ENCODE results near the gene PNPO. TPM values are rescaled to one million over a fixed set of nuclear protein-coding genes. Genes with fewer than 3 reads are reported as not detected.

Gene PNPO
- total RNA-seq, 1 donor = 26.7 TPM

DNA sequence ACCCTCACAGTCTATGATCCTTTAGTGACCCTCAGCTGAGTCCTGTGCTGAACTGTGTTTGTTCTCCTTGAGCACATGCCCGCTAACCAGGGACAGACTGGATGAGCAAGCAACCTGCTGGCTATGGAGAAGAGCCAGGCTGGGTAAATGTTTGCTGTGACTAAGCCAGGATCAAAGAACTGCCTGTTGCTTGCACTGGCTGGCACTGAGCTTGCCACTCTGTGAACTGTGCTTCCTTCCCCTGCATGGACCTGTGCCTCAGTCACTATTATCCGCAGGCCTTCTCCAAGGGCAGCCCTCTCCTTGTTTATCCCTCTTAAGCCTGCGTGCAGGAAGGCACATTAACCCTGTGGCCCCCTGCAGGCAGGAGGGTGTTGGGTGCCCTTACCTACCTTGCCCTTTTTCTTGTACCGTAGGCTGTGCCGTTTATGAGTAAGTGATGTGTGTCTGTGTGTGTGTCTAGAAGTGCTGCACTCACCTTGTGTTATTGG is 7.4 kb downstream of the PNPO start:
- no peak for DNase-seq (ENCODE audit: low read depth in 2 of 3, low spot score in 2 of 3)

DNA sequence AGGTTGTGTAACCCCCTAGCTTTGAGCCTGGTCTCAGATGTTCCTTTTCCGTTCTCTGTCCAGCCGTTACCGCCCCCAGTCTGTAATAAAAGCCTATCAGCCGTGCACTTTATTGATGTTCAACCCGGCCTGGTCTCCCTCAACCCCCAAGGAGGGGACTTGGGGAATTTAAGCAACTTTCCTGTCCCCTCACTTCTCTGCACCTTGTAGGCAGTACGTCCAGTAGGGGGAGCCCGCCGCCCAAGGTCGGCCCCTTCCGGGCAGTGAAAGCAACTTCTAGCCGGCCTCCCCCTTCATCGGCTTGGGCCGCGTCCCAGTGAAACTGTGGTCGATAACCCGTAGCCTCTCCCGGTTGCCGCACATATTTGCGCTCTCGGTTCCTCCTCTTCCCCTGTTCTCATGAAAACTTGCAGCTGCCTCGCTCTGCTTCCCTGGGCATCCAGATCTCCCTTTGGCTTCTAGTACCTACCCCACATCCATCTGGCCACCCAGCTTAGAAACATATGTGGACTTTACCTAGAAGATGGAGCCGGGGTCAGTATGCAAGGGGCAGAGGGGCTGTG is 7.9 kb downstream of the PNPO start:
- peak; percentile 36 to 74 (median 72) for DNase-seq (ENCODE audit: low read depth in 2 of 3, low spot score in 2 of 3)

DNA sequence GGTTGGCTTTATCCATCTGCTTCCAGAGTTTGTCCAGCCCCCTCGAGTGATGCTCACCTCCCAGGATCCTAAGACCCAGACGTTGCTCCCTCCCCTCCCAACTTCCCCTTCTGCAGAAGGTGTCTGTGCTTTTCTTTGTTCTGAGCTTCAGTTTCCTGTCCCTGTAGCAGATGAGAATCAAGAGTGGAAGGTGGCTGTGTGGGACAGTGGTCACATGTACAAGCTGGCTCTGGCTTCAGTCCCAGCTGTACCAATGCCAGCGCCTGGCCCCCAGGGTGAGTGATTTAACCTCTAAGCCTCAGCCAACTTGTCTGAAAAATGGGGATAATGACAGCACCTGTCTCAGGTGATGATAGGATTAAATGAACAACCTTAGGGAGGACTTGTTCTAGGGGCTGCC is 8.6 kb downstream of the PNPO start:
- DNase-seq (ENCODE audit: low read depth in 2 of 3, low spot score in 2 of 3) = peak in 2 of 3 donors; percentile 33 to 76

DNA sequence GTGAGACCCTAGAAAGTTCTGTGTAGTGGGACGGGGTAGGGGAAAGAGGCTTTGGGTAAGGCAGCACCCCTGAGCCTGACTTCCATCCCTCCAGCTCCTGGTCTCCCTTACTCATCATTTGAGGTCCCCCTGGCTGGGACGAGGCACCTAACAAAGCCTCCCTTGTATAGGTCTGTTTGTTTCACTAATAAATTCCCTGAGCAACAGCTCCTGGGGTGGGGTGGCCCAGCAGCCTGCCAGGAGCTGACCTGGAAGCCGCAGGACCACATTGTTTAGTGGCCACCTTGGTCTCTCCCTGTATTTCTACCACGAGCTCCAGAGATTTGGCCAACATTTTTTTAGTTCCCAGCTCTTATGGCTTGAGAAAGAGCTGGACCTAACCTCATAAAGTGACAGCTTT is 9.1 kb downstream of the PNPO start:
- no peak for DNase-seq (ENCODE audit: low read depth in 2 of 3, low spot score in 2 of 3)

DNA sequence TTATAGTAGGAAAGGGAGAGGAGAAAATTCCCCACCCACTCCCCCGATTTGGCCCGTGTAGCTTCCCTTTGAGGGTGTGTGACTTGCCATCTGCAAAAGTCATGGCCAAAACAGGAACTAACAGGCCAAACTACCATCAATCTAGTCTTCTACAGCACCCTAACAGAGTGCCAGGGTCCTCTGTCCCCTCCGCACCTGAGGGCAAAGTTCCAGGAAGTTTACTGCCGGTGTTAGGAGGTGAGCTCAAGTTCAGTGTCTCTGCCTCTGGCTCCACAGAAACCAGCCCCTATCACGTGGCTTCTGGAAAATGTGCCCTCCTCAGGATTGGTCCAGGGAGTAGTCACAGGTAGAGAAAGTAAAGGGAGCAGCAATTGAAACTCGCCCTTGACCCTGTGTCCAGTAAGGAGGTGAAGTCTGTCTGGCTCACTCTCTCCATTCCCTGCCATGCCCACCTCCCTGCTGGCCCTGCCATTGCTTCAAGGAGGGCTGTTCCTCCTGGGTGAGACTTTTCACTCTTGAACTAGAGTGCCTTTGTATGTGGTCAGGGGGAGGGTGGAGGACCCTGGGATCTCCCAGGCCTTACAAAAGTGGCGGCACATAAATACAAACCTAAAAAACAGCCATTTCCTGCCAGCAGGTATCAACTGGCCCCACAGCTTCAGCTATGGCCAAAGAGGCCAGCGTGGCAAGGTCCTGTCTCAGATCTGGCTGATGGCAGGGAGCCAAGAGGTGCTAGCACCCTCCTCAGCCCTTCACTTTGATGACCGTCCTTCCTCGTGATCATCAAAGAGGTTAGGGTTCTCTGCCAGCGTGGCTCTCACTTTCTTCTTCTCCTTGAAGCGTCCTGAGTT is 11.0 kb downstream of the PNPO start:
- no peak for DNase-seq (ENCODE audit: low read depth in 2 of 3, low spot score in 2 of 3)

DNA sequence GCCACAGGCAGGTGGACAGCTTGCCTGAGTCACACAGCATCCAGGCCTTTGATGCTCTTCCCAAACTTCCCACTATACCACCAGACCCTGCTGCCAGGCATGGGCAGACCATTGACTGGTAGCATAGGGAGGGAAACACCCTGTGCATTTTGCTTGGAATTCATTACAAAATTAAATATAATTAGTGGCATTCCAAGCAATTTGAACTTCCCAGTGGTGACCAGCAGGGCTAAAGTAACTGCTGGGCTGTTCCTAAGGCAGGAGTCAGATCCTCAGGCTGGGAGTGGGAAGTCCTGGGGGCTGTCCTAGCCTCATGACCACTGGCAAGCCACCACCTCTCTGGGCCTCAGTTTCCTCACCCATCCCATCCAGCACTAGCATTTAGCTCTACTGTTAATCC is 12.5 kb downstream of the PNPO start:
- DNase-seq (ENCODE audit: low read depth in 2 of 3, low spot score in 2 of 3) = no peak

DNA sequence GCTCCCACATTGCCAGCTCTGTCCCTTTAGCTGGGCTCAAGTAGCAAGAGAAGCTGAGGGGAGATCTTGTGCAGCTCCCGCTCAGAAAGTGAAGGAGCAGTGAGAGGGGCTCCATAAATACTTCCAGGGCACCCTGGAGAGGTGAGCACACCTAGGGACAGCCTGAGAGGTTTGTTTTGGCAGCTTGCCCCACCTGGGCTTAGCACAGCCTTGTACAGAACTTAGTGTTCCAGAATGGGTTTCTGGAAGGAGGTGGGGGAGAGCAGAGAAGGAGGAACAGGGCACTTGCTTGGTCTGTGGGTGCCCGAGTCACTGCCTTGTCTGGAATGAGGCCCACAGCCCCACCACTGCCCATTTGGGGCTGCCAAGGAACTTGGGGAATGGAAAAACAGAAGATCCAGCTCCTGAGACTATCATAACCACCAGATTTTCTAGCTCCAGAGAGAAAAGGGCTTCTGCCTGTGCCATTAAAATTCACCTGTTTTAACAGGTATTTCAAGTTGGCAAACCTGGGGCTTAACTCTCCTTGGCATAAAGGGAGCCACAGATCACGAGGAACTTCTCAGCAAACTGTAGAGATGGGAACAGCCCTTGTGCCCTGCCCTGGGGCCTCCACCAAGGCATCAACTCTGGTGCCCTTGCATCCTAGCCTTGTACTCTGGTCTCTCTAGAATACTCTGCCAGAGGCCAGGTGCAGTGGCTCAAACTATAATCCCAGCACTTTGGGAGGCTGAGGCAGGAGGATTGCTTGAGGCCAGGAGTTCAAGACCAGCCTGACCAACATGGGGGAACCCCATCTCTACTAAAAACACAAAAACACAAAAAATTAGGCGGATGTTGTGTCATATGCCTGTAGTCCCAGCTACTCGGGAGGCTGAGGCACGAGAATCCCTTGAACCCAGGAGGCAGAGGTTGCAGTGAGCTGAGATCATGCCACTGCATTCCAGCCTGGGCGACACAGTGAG is 14.4 kb downstream of the PNPO start:
- no peak for DNase-seq (ENCODE audit: low read depth in 2 of 3, low spot score in 2 of 3)

DNA sequence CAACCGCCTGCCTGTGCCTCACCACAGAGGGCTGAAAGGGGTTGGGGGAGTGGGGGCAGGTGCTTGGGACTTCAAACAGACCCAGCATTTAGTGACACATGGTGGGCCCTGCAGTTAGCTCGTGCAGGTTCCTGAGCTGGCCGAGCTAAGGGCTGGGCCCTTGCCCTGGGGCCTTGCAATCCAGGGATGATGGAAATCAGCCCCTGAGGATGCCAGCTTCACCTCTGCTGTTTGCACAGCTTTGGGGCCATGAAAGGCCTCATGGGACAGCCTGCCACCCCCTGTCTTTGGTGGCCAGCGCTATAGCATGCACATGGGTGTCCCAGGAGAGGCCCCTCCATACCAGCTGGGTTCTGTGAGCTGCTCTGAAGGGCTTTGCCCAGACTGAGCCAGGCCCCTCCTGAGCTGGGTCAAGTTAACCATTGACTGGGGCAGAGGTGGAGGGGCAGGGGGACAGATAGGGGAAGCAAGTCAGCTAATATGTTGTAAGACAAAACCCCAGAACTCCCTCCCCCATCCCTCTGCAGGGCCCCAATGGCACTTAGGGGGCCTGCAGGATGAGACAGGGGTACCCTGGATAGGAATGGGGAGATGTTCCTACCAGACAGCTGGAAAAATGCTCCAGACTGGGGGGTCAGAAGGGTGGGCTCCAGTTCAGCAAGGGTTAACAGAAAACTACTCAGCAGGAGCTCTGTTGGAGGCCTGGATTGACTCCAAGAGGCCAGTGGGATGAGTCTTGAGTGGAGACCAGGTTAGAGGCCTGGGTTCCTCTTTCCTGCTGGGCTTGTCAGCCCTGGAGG is 15.6 kb downstream of the PNPO start:
- DNase-seq (ENCODE audit: low read depth in 2 of 3, low spot score in 2 of 3) = no peak

DNA sequence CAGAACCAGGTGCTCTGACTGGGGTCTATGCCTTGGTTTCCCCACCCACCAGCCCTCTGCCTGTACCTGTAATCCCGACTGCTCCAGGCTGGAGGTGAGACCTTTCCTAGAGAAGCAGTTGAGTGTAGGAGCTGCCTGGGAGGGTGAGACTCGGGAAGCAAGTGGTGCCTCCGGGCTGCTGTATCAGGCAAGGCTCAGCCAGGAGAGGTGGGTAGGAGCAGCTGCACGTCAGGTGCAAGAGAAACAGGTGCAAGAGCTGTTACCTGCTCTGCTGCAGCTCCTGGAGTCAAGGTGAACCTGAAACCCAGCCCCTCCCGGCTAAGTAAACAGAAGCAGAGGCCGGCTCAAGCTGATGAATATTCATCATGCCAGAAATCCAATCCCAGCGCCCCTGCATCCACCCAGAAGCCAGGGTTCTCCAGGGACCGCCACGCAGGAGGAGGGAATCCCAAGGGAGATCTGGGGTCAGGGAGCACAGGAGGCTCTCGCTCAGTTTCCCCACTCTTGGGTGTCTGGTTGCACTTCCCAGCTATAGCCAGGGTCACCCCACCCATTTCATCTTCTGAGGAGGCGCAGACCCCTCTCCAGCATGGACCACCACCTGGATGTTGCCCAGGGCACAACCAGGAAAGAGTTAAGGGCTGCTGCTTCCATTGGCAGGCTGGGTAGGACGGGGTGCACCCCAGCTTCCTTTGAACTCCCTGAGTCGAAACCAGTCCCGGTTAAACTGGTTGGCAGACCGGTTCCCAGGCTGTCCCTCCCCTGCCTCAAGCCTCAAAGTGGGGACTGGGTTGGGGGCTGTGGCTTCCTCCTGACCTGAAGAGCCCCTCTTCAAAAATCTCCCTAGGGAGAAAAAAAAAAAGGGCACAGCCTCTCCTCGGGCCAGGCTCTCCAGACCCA is 16.5 kb downstream of the PNPO start, which contains the start of gene PRR15L:
Gene PRR15L (minus strand): TSS at position 293 of the 900 bp plus-strand sequence. CDS start 4,649 bp downstream, outside the sequence.
- DNase-seq (ENCODE audit: low read depth in 2 of 3, low spot score in 2 of 3) = no peak

DNA sequence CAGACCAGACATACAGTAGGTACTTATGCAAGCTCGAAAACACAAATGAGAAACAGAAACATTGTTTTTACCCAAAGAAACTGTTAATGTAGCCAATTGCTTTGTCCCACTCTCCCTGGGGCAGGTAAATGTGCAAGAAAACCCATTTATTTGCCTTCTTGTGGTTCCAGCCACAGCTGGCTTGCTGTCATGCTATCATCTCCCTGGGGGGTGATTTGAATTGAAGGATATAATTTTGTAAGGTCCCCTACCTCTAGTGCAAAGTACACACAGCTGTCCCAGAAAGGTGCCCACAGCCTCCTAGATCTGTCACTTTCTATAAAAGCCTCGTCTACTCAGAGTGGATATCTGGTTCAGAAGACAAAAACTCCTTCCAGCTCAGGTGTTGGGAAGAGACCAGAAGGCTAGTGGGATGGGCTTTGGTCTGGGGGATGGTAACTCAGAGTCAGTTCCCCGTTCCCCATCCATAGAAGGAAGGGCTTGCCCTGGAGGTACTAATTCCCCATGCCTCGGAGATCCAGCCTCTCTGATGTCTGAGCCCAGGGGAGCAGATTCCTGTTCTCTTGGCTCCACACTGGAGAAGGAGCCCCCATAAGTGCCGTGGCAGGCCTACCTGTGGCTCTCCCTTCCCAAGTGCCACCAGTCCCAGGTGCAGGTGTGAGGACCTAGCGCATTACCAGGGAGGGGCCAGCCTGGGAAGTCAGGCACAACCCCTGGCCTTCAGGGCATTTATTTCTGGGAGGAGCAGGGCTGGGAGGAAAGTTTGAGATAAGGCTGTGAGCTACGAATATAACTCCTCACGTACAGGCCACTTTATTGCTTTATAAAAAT is 18.7 kb downstream of the PNPO start:
- no peak for DNase-seq (ENCODE audit: low read depth in 2 of 3, low spot score in 2 of 3)

DNA sequence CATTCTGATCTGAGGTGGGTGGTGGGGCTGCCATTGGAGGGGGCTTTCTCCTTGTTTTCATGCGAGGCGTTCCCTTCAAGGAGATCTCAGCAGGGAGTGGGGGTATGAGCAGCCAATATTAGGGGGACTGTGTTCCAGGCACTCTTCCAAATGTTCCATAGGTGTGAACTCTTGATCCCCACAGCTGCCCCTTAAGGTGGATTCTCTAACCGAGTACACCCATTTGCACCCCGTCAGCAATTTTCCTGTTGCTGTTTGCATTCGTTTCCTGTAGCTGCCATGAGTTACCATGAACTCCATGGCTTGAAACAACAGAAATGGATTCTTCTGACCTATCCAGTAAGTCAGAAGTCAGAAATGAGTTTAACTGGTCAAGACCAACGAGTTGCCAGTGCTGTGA is 20.0 kb downstream of the PNPO start:
- DNase-seq (ENCODE audit: low read depth in 2 of 3, low spot score in 2 of 3) = no peak

DNA sequence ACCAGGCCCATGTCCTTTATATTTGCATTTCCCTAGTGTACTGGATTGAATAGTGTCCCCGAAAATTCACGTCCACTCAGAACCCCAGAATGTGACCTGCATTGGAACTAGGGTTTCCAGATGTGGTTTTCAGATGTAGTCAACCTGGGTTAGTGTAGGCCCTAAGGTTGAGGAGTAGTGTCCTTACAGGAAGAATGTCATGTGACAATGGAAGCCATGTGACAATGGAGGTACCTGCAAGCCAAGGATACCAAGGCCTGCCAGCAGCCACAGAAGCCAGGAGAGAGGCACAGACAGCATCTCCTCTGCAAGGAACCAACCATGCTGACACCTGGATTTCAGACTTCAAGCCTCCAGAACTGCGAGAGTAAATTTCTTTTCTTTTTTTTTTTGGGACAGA is 21.5 kb downstream of the PNPO start:
- no peak for DNase-seq (ENCODE audit: low read depth in 2 of 3, low spot score in 2 of 3)

DNA sequence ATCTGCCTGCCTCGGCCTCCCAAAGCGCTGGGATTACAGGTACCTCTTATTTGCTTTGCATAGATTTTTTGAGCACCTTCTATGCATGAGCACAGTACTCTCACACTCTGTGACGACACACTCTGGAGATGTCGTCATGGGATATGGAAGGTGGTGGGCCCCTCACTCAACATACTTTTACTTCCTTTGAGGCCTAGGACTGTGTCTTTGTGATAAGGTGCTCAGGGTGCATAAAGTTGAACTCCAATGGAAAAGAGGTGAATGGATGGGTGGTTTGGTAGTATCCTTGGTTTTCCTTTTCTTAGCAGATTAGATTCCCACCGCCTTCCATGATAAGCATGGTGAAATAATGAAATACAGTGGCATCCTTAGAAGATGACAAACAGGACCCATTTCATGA is 23.5 kb downstream of the PNPO start:
- DNase-seq (ENCODE audit: low read depth in 2 of 3, low spot score in 2 of 3) = no peak

DNA sequence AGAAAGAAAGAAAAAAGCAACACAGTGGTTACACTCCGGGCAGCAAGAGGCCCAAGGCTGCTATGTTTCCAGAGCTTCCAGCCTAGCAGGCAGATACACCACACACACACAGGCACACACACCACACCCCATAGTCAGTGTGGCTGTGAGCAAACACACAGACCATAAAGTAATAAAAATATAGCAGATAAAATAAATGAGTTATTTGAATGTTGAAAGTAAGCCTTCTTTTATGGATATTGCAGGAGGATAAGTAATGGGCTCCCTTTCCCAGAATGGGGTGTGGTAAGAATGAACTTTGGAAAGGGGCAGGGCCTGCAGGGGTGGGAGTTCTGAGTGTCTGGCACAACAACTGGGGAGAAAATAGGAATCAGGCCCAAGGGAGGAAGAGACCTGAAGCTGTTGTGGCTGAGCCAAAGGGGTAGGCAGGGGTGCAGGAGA is 24.7 kb downstream of the PNPO start:
- DNase-seq (ENCODE audit: low read depth in 2 of 3, low spot score in 2 of 3) = no peak

DNA sequence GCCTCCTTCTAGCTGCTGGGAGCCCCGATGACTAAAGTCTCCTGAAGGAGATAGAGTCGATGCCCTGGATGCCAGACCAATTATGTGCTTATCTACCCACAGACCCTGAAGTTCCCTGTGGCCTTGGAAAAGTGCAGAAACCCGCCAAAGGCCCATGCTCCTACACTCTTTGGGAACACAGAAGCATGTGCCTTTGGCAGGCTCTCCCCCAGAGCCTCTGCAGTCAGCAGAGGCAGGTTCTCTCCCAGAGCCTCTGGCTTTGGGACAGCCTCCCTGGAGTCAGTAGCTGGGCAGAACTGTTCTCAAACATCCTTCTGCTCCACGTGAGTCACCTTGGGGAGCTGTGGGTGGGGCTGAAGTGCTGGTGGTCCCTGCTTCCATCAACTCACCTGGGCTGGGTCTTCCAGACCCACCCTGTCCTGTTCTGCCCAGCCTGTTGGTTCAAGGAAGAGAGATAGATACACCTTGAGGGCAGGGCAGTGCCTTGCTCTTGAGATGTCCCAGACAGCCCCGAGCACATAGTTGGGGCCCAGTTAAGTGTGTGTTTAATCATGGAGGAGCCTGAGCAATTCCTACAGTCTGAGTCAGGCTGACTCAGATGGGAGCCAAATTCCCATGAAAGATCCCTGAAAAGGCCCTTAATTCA is 26.4 kb downstream of the PNPO start:
- DNase-seq (ENCODE audit: low read depth in 2 of 3, low spot score in 2 of 3) = no peak

DNA sequence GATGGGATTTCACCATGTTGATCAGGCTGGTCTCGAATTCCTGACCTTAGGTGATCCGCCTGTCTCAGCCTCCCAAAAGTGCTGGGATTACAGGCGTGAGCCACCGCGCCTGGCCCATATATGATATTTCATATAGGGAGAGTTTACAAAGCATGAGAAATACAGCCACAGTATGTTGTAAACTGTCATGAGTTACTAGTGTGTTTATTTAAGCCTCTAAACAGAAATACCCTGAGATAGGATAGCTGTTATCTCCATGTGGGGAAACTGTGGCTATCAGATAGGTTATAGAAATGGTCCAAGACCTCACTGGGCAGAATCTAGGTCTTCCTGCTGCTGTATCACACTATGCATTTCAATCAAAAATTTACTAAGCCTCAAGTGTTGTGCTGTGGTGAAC is 27.5 kb downstream of the PNPO start:
- DNase-seq (ENCODE audit: low read depth in 2 of 3, low spot score in 2 of 3) = no peak

DNA sequence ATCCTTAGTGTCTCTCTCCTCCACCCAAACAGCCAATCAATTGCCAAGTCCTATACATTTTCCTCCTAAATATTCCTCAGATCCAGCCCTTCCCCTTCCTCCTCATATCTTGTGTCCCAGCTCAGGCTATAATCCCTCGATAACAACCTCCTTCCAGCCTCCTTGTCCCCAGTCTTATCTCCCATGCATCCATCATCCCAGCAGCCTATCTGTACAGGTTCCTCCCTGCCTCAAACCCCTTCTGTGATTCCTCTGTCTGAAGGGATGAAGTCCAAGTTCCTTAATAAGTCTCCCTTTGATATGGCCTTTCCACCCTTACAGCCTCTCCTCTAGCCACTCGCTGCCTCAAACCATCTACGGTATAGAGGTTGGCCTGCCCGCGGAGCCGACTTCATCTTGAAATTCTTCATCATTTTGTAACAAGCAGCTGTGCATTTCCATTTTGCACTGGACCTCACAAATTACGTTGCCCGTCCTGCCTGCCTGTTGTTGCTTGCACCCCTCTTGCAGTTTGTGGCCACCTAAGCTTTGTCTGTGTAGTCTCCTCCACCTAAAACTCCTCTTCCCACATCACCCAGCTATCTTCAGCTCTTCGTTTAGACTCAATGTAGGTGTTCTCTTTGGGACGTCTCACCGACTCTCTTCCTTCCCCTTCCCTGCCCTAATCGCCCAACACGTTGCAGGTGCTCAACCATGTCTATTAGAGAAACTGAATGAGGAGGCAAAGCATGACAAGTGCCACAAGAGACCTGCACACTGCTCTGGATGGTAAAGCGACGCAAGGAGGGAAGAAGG is 28.8 kb downstream of the PNPO start:
- DNase-seq (ENCODE audit: low read depth in 2 of 3, low spot score in 2 of 3) = no peak

Measured in hematopoietic multipotent progenitor cell (in vitro differentiated cells).